Stomach (tissue), 4 donors: ENCODE measurements around the gene HCN2.

Source experiments
- EP300 ChIP-seq: sonication (generic); formaldehyde crosslinking; IDR thresholded peaks from one replicate; pipeline ENCODE4 v1.6.1; 2017; ENCODE audit warnings: antibody characterized with exemption
- POLR2A ChIP-seq, 4 donors: fragments of 450-650 bp; IDR thresholded peaks; one replicate each; pipeline ENCODE4 v1.6.1; 2016; ENCODE audit warnings: antibody characterized with exemption in 4 of 4, control low read depth in 2 of 4, mild to moderate bottlenecking in 1 of 4, moderate library complexity in 1 of 4
- POLR2AphosphoS5 ChIP-seq, 3 donors: sonication (generic); formaldehyde crosslinking; IDR thresholded peaks; one replicate each; pipeline ENCODE4 v1.6.1; 2016; ENCODE audit warnings: antibody characterized with exemption in 3 of 3
- TF ChIP-seq, protein P1 (sequence below), 7 experiments: fragments of 450-650 bp in 4 of 7; fragments of 200-600 bp in 3 of 7; sonication (generic) in 3 of 7; IDR thresholded peaks; one replicate each; pipeline ENCODE4 v1.5.1; 2016 to 2019; ENCODE audit warnings: antibody characterized with exemption in 7 of 7, control low read depth in 2 of 7, mild to moderate bottlenecking in 1 of 7

DNA sequence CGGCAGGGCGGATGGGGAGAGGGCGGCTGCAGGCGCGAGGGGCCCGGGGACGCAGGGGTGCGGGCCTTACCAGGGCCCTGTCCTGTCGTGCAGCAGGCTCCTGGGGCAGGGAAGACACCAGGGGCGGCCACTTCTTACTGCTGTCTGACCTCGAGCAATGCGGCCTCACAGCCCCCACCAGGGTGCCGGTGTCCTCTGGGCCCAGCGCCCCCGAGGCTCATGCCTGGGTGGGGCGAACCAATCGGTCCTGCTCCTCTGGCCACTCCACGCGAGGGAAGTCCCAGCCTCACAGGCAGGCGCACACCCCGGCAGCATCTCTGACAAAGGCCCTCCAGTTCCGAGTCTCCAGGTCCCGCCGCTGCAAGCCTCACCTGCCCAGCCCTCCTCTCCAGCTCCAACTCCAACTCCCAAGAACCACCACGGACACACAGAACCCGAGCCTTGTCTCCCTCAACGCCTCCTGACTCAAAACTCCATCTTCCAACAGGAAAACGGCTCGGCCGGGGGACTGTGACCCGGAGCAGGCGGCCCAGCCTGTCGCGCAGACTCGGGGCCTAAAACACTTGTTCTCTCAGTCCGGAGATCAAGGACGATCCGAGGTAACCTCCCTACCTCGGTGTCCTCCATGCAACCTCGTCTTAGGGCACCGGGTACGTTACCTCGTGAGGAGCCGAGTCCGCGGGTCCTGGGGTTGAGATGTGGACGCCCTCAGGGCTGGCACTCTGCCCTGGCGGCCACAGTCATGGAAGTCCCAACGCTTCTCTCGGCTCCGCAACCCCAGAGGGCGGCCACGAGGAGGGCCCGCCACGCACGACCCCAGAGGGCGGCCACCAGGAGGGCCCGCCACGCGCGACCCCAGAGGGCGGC, 56.5 kb downstream of the HCN2 start:
- TF ChIP-seq, protein P1, sequence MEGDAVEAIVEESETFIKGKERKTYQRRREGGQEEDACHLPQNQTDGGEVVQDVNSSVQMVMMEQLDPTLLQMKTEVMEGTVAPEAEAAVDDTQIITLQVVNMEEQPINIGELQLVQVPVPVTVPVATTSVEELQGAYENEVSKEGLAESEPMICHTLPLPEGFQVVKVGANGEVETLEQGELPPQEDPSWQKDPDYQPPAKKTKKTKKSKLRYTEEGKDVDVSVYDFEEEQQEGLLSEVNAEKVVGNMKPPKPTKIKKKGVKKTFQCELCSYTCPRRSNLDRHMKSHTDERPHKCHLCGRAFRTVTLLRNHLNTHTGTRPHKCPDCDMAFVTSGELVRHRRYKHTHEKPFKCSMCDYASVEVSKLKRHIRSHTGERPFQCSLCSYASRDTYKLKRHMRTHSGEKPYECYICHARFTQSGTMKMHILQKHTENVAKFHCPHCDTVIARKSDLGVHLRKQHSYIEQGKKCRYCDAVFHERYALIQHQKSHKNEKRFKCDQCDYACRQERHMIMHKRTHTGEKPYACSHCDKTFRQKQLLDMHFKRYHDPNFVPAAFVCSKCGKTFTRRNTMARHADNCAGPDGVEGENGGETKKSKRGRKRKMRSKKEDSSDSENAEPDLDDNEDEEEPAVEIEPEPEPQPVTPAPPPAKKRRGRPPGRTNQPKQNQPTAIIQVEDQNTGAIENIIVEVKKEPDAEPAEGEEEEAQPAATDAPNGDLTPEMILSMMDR (IDR thresholded peaks at IDR 0.05), result no peak
- TF ChIP-seq POLR2A (IDR thresholded peaks at IDR 0.05) (no peak), EP300 (no peak), POLR2AphosphoS5 (IDR thresholded peaks at IDR 0.05) (no peak)
